Hematopoietic multipotent progenitor cell treated with erythropoietin and hydrocortisone succinate and interleukin-3 and kit ligand, for 8 days (in vitro differentiated cells): Measurements from ENCODE around the gene ATR.

Source experiments
- DNase-seq: peaks from one replicate; pipeline ENCODE4 v3.0.0-alpha.2; 2015

ATR gene

GRCh38 chr3:142507241-142507640, 71.3 kb downstream of the ATR start:
- no peak for DNase-seq

- DNase-seq = no peak
Measured at GRCh38 chr3:142502187-142502985, 76.1 kb downstream of the ATR start.

- no peak for DNase-seq
Measured at GRCh38 chr3:142501004-142501926, 77.3 kb downstream of the ATR start.

DNA sequence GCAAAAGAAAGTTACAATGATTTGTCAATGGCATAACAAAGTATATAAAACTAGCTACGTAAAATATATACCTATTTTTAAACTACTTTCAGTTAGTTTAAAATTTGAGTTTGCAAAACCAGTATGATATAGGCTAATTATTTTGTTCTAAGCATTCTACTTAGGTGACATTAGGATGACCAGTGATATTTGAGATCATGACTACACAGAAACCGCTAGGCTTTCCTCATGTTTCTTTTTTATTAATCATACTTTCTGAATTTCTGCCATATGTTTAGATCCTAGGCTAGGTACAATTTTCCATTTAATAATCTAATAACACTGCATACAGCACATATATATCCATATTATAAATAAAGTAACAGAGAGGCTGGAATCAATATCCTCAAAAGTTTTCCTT, 78.3 kb downstream of the ATR start:
- no peak for DNase-seq

DNA sequence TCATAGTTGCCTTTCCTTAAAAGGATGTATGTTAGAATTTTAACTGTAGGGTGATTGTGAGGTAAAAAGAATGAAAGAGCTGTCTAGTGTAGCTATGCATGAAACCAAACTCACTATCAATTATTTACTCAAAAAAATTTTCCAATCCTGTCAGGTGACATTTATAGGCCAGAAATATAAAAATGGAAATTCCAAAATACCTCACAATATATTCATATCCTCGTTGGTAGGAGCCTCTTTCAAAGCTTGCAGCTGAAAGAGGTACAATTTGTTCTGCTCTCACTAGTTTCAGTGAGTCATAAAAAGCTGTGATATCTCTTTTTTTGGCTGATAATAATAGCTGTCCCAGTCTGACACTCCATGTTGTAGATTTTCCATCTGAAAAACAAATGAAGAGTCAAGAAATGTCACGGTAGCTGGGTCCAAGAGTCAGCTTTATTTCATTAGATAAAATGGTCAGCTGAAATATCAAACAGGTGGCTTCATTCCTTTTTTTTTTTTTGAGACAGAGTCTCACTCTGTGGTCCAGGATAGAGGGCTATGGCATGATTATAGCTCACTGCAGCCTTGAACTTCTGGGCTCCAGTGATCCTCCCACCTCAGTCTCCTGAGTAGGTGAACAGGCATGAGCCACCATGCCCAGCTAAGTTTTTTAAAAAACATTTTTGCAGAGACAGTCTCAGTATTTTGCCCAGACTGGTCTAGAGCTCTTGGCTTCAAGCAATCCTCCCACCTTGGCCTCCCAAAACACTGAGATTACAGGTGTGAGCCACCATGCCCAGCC, 79.9 kb downstream of the ATR start:
- no peak for DNase-seq

DNA sequence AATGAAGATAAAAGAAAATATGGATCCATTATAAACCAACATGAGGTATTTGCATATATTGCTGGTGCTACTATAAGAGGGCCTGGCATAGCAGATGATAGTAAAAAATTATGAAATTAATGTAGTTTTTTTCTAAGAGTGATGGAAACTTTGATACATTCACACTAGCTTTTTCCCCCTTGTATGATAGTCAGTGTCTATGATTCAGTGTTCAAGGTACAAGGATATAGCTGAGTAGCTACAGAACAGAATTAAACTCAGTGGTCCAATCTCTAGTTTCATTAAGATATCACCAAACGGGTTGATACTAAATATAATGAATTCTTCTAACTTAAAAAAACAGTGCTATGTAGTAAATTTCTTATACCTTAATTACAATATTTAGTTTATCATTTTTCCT, 80.8 kb downstream of the ATR start:
- no peak for DNase-seq

- DNase-seq = no peak
Measured at GRCh38 chr3:142495103-142495502, 83.4 kb downstream of the ATR start.

DNA sequence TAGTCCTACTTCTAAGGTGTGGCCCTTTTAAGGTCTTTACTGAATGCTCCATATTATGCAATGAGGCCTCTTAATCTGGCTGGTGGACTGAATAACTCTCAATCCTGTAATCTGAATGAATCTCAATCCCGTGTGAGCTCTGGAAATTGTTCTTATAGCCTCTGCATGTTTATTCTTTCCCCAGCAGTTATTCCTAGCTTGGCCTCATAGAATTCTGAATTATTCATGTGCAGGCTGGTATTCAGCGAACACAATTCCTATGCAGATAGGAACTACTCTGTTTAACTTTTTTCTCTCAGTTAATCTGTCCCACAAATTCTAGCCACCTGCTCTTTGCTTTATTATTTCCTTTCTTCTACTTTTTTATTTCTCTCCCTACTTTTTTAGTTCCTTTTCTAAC, 86.3 kb downstream of the ATR start:
- DNase-seq = no peak

DNA sequence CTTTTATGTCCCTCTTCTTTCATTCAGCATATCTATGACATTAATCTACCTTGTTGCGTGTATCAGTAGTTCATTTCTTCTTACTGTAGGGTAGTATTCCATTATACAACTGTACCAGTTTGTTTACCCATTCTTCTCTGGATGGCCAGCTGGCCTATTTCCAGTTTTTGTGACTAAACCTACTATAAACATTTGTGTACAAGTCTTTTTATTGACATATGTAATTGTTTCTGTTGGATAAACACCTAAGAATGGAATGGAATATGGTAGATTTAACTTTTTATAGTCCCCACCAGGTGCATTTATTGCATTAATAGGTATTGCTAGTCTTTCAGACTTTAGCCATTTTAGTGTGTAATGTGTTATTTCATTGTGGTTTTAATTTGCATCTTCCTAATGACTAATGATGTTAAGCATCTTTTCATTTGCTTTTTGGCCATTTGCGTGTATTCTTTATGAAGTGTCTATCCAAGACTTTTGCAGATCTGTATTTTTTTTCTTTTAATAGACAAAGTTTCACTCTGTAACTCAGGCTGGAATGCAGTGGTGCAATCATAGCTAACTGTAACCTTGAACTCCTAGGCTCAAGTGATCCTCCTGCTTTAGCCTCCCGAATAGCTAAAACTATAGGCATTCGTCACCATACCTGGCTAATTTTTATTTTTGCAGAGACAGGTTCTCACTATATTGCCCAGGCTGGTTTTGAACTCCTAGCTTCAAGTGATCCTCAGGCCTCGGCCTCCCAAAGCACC, 88.8 kb downstream of the ATR start:
- DNase-seq = no peak

- no peak for DNase-seq
Measured at GRCh38 chr3:142484912-142485435, 93.6 kb downstream of the ATR start.

DNA sequence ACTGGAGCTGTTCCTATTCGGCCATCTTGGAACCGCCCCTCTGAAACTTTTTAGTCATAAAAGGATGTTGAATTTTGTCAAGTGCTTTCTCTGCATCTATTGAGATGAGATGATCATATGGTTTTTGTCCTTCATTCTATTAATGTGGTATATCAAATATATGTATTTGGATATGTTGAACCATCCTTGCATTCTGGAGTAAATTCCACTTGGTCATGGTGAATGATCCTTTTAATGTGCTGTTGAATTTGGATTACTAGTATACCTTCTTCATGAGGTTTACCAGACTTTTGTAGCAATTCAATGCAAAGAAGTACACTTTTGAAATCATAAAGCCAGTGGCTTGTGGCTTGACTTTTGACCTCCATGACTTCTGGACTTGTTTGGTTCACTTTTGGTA, 97.3 kb downstream of the ATR start:
- DNase-seq = no peak

GRCh38 chr3:142470826-142471225, 107.7 kb downstream of the ATR start:
- no peak for DNase-seq

- no peak for DNase-seq
Measured at GRCh38 chr3:142468456-142468855, 110.1 kb downstream of the ATR start.

DNA sequence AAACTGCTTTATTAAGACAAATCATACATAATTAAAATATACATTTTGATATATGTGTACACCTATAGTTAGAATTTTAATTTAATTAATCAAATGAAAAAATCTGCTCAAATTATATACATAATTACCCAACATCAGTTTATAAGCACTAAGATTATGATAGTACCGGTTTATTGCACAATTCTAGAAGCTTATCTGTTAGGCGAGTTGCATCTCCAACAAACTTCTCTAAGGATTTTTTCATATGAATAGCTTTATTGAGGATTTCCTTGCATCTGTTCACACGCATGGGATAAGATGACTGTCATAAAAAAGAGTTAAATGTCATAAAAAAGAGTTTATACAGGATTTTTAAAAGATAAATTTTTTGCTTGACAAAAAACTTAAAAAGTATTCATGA, 110.8 kb downstream of the ATR start:
- no peak for DNase-seq

- no peak for DNase-seq
Measured at GRCh38 chr3:142460689-142461088, 117.8 kb downstream of the ATR start.

DNA sequence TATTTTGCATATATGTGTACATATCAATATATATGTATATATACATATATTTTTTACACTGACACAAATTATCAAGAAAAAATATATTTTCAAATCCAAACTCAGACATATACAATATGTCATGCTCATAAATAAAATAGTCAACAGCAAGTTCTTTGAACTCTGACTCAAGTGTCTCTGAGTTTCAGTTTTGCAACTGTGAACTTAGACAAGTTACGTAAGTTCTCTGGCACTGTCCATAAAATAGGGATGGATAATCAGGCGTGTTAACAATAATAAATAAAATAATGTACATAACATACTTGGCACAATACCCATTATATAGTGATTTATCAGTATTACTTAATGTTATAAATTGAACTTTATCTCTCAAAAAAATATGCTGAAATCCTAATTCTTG, 118.6 kb downstream of the ATR start:
- DNase-seq = no peak

DNA sequence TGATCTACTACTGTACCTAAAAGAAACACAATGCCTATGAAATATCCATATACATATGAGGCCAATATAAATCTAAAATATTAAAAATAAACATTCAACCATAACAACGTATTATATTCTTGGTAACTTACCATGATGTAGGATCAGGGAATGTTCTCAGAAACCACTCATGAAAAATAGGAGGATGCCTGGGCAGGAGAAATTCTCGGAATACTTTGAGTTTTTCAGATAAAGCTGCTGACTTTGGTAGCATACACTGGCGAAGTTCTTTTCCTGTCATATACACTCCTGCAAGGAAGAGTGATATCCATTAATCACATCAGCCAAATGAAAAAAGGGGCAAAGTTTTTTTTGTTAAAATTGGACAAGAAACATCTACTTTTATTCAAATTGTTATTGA, 119.4 kb downstream of the ATR start:
- no peak for DNase-seq

GRCh38 chr3:142450881-142451280, 127.7 kb downstream of the ATR start:
- no peak for DNase-seq

DNA sequence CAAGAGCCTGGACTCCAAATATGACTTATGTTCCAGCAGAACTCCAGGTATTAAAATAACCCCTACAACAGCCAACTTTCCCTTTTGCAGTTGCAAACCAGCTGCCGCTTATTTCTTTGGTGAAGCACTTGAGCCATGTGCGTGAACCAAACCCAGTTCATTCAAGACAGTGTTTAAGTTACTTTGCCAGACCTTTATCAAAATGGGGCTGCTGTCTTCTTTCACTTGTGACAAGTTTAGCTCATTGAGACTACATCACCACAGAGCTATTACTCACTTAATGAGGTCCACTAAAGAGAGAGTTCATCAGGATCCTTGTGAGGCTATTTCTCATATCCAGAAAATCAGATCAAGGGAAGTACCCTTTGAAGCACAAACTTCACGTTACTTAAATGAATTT, 128.3 kb downstream of the ATR start:
- no peak for DNase-seq

- peak; percentile 89 for DNase-seq
Measured at GRCh38 chr3:142447852-142448823, 130.4 kb downstream of the ATR start, which contains the start of gene XRN1. Gene XRN1 (minus strand): TSS chr3:142448037. CDS start chr3:142447944, 93 bp downstream.

DNA sequence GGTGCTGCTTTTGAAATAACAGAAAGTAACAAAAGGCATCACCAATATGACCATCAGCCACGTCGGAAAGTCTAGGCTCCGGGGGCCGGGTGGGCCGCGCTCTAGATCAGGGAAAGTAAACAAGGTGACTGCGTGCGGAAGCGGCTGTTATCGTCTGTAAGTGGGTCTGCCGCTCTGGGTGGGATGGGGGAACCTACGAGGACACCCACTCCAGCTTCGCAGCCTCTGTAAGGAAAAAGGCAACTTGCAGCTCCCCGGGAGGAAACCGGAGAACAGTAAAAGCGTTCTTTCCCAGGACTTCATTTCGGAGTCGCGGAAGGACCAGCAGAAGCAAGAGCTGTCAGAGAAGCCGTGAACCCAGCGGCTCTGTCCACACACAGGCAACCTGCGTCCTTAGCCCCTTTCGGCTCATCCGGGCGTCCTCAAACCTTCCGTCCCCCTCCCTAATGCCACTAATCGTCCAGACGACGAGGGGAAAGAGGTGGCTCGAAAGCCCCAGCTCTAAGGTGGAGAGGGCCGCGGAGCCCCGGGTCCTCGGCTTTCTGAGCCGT, 131.2 kb downstream of the ATR start:
- peak; percentile 44 for DNase-seq
